Mucosa of descending colon (tissue), 3 donors: ENCODE data around the gene PDIA4. TPM values are rescaled to one million over a fixed set of nuclear protein-coding genes. Genes with fewer than 3 reads are reported as not detected.

Experiments used
- ATAC-seq: fragments of 200-7000 bp; cut with Tn5 transposase; one replicate; pipeline ENCODE4 v1.9.1; 2020; ENCODE audit warnings: mild to moderate bottlenecking, moderate library complexity
- DNase-seq, 3 donors: peaks; one replicate each; pipeline ENCODE4 v3.0.0-alpha.2; 2020
- H3K36me3 ChIP-seq: fragments of 200-600 bp; one replicate; pipeline ENCODE4 v1.8.0; 2021; ENCODE audit warnings: low read depth, mild to moderate bottlenecking
- H3K4me1 ChIP-seq: fragments of 200-600 bp; one replicate; pipeline ENCODE4 v1.8.0; 2021; ENCODE audit warnings: low read depth, mild to moderate bottlenecking
- H3K4me3 ChIP-seq: fragments of 200-600 bp; one replicate; pipeline ENCODE4 v1.8.0; 2021; ENCODE audit warnings: mild to moderate bottlenecking
- H3K9me3 ChIP-seq: fragments of 200-600 bp; one replicate; pipeline ENCODE4 v1.8.0; 2021; ENCODE audit warnings: mild to moderate bottlenecking
- CTCF ChIP-seq: fragments of 200-600 bp; IDR thresholded peaks from one replicate; pipeline ENCODE4 v1.8.0; 2022; ENCODE audit warnings: antibody characterized with exemption, mild to moderate bottlenecking
- intact Hi-C, 2 donors: fragments of 100-400 bp; cut with DNase I in 1 of 2; cut with micrococcal nuclease in 1 of 2; formaldehyde crosslinking; loops; one replicate each; pipeline versions ENCODE4 v1.11.0 to v1.11.1; 2022; cut with DNase I, micrococcal nuclease
- total RNA-seq, 3 donors: library from RNA; stranded (reverse); fragmentation: NEBNext Ultra II Directional in 2 of 3; extraction: Animal tissue kit (Norgen Biotek cat#: 25700) in 2 of 3; gene quantifications; one replicate each; pipeline versions ENCODE4 v1.2.1 to v1.2.4, GENCODE V29; 2021 to 2023
- donor health status: DM: no; HTN: no; CAD: no; lungs with moderate emphysema.
- donor health status: DM: no; HTN: no; CAD: no.
- donor health status: DM: no; HTN: yes; CAD: no.

The PDIA4 gene
- total RNA-seq, 3 donors from 2014 or later, result 78.4 to 211 (median 109) TPM

- intact Hi-C loops, result no loop called here
- TF ChIP-seq CTCF, result no peak
- no peak for DNase-seq
- no peaks in the 10 kb centered on the region for H3K9me3 ChIP-seq
- no peak for ATAC-seq
- no peaks in the 10 kb centered on the region for H3K36me3 ChIP-seq
- no peak overlapping the region for H3K4me3 ChIP-seq
- H3K4me1 ChIP-seq, result no peaks in the 10 kb centered on the region
Measured at GRCh38 chr7:148973256-148973655, 55.0 kb downstream of the PDIA4 start.

DNA sequence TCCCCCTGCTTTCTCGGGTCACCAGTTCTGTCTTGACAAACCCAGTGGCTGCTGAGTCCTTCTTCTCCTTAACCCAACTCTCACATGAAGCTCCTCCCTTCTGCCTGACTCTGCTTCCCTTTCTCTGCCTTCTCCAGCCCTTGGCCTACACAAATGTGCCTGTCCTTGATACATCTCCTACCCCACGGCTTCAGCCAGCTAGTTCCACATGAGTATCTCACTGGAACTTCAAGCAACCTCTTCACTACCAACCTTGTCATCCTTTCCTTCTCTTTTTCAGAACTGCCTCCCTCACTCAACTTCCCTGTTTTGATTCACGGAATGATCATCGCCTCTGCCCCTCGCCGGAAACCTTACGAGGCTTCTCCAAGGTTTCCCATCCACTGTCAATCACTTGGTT, 55.9 kb downstream of the PDIA4 start:
- TF ChIP-seq CTCF, result no peak
- no peak for ATAC-seq
- DNase-seq, result no peak
- Histone ChIP-seq H3K4me1 (no peaks in the 10 kb centered on the region), H3K36me3 (no peaks in the 10 kb centered on the region), H3K4me3 (no peak overlapping the region), H3K9me3 (no peaks in the 10 kb centered on the region)
- intact Hi-C loops, result no loop called here

DNA sequence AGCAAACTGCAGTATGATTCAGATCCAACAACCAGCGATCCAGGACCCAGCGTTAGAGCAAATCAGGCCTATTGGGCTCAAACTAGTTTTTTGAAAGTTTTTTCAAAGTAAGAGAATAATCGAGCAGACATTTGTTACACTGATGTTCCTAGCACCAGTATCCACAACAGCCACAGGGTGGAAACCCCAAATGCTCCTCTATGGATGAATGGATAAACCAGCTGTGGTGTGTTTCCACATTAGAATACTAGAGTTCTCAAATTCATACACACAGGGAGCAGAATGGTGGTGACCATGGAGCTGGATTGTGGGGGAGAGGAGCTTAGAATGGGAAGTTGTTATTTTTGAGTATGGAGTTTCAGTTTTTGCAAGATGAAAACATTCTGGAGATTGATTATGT, 60.7 kb downstream of the PDIA4 start:
- TF ChIP-seq CTCF, result no peak
- intact Hi-C loops, result loop anchor here (10.0 kb wide), 2 partner anchors 393 to 463 kb away; no protein-coding TSS in a partner anchor
- H3K4me3 ChIP-seq, result no peak overlapping the region
- no peaks in the 10 kb centered on the region for H3K9me3 ChIP-seq
- DNase-seq (no peak), ATAC-seq (no peak)
- no peaks in the 10 kb centered on the region for H3K36me3 ChIP-seq
- no peaks in the 10 kb centered on the region for H3K4me1 ChIP-seq

GRCh38 chr7:148967032-148967372, 61.3 kb downstream of the PDIA4 start:
- no peaks in the 10 kb centered on the region for H3K36me3 ChIP-seq
- TF ChIP-seq CTCF, result no peak
- intact Hi-C loops, result loop anchor here (10.0 kb wide), 2 partner anchors 392 to 462 kb away; no protein-coding TSS in a partner anchor

GRCh38 chr7:148964483-148965267, 63.6 kb downstream of the PDIA4 start:
- intact Hi-C loops, result loop anchor here (10.0 kb wide), 2 partner anchors 390 to 460 kb away; no protein-coding TSS in a partner anchor
- no peak for TF ChIP-seq CTCF

More at GRCh38 chr7:148967032-148967372, 61.3 kb downstream of the PDIA4 start:
- no peak for DNase-seq
- H3K4me1 ChIP-seq, result no peaks in the 10 kb centered on the region
- no peaks in the 10 kb centered on the region for H3K9me3 ChIP-seq
- no peak for ATAC-seq
- H3K4me3 ChIP-seq, result no peak overlapping the region

More at GRCh38 chr7:148964483-148965267, 63.6 kb downstream of the PDIA4 start:
- no peaks in the 10 kb centered on the region for H3K9me3 ChIP-seq
- H3K36me3 ChIP-seq, result no peaks in the 10 kb centered on the region
- ATAC-seq, result no peak
- no peak overlapping the region for H3K4me3 ChIP-seq
- H3K4me1 ChIP-seq, result no peaks in the 10 kb centered on the region
- DNase-seq, result no peak
